Measurements from ENCODE around the gene KLF5. TPM values are rescaled to one million over a fixed set of nuclear protein-coding genes. Genes with fewer than 3 reads are reported as not detected.

KLF5 gene
- total RNA-seq, 1 donor from 2014 or later = 11.3 TPM

DNA sequence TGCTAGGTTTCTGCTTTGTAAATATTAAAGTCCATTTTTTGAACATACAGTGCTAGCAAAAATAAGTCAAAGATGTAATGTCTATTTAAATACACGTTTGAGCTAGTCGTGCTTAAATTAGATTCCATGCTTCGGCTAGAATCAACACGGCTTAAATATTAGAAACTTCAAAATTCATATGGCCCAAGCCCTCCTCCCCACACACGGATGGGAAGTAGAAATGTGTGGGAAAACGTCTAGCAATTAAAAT, 816 bp upstream of the KLF5 start:
- DNase-seq (ENCODE audit: low spot score) = no peak
- intact Hi-C loops (cut with DNase I) = no loop called here

GRCh38 chr13:73058432-73058735, 421 bp upstream of the KLF5 start:
- DNase-seq (ENCODE audit: low spot score) = no peak
- intact Hi-C loops (cut with DNase I) = no loop called here

GRCh38 chr13:73059460-73060250, 850 bp downstream of the KLF5 start:
- intact Hi-C loops (cut with DNase I) = loop anchor here (10.0 kb wide), 1 partner anchor 645 kb away; no protein-coding TSS in a partner anchor
- peak; percentile 87 for DNase-seq (ENCODE audit: low spot score)

DNA sequence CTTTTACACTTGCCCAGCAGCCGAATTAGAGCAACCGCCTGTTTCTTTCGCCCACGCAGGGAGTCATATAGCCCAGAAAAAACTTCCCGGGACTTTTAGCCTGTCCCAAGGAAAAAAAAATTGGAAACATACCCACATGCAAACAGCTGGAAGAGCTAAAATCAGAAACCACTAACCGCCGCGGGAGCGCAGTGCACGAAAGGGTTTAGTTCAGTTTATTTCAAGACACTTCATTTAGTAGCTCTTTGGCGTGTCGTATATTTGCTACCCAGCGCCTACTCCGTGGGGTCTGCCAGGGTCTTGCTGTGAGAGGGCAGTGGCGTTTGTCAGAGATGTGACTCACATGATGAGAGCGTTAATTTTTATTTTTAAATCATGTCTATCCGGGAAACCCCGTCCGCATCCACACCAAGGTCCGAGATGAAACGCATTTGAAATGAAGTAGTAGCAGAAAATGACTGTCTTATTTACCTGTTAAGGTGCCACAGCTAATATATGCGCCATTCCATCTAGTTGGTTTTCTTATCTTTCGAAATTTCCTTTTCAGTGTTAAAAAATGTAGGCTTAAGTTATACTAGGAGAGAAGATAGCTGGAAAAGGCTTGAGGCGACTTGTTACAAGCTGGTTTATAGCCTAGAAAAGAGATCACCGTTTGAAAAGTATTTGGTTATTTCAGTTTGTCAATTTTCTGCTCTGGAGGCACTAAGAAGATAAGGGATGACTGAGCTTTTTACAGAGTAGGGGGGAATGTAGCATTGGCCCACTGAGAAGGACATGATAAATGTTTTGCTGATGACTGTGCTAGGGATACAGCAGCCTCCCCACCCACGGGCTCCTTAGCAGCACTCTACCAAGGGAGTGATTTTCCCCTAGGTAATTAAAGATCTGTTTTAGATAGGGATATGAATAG, 1.7 kb downstream of the KLF5 start:
- DNase-seq (ENCODE audit: low spot score) = no peak

GRCh38 chr13:73061473-73061872, 2.7 kb downstream of the KLF5 start:
- no peak for DNase-seq (ENCODE audit: low spot score)
- intact Hi-C loops (cut with DNase I) = loop anchor here (10.0 kb wide), 1 partner anchor 643 kb away; no protein-coding TSS in a partner anchor

More for the DNA sequence above, 1.7 kb downstream of the KLF5 start:
- intact Hi-C loops (cut with DNase I) = loop anchor here (10.0 kb wide), 1 partner anchor 644 kb away; no protein-coding TSS in a partner anchor

DNA sequence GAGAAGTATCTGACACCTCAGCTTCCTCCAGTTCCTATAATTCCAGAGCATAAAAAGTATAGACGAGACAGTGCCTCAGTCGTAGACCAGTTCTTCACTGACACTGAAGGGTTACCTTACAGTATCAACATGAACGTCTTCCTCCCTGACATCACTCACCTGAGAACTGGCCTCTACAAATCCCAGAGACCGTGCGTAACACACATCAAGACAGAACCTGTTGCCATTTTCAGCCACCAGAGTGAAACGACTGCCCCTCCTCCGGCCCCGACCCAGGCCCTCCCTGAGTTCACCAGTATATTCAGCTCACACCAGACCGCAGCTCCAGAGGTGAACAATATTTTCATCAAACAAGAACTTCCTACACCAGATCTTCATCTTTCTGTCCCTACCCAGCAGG, 3.1 kb downstream of the KLF5 start:
- no peak for DNase-seq (ENCODE audit: low spot score)
- intact Hi-C loops (cut with DNase I) = loop anchor here (10.0 kb wide), 1 partner anchor 643 kb away; no protein-coding TSS in a partner anchor

GRCh38 chr13:73062468-73062867, 3.7 kb downstream of the KLF5 start:
- intact Hi-C loops (cut with DNase I) = loop anchor here (10.0 kb wide), 1 partner anchor 642 kb away; no protein-coding TSS in a partner anchor
- DNase-seq (ENCODE audit: low spot score) = no peak

DNA sequence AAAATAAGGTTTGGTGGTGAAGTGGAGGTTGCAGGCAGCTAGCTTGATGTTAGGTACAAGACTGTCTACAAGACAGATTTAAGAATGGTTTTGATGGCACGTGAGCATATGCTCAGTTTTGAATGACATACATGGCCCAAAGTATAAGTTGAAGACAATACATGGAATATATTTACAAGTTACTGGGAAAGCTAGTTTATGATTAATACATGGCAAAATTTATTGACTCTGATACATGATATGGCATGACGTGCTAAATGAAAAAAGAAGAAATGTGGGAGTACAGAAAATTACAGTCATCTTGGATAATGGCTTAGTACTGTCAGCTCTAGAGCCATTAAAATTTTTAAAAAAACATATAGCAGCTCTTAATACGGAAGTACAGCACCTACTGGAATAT, 4.4 kb downstream of the KLF5 start:
- no peak for DNase-seq (ENCODE audit: low spot score)
- intact Hi-C loops (cut with DNase I) = loop anchor here (10.0 kb wide), 1 partner anchor 642 kb away; no protein-coding TSS in a partner anchor

DNA sequence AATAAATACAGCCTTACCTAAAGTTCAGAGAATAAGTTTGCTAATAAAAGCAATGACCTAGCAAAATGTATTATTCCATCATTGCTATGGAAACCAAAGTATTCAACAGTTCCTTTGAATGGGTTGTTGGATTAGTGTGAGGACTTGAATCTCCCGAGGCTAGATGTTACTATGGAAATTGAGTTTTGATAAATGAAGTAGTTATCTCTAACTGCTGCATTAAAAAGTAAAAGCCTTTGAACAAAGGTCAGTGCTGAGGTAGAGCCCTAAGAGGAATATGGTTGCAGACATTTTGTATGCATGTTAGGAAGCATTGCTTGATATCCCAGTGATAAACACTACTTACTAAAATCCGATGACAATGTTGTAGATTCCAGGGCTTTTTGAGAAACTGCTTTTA, 6.2 kb downstream of the KLF5 start:
- DNase-seq (ENCODE audit: low spot score) = no peak
- intact Hi-C loops (cut with DNase I) = loop anchor here (10.0 kb wide), 1 partner anchor 640 kb away; no protein-coding TSS in a partner anchor

DNA sequence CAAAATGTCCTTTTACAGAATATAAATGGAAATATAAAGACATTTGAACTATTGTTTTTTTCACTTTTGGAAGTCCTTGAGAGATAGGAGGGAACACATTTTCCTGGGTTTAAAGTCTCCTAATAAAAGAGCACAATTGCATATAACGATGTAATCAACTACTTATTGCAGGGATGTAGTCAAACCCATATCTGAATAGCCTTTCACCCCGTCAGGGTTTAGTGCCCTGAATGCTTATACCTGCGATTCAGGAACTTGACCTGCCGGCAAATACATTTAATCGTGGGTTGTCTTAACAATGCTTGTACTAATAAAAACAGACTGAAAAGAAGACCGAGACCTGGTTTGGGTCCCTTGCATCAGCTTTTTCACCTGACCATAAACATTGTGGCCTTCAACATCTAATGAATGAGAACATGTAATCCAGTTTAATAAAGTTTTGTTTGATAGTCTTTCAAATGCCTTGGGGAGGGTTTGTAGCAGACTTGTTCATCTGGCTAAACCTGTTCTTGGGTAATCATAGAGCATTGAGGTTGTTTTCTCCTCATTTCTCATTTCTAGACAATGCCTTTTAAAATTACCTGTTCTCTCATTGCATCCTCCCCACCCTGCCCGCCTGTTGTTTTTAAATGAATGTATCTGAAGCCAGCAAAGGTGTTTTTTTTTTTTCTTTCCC, 7.0 kb downstream of the KLF5 start:
- no peak for DNase-seq (ENCODE audit: low spot score)
- intact Hi-C loops (cut with DNase I) = loop anchor here (10.0 kb wide), 1 partner anchor 639 kb away; no protein-coding TSS in a partner anchor

DNA sequence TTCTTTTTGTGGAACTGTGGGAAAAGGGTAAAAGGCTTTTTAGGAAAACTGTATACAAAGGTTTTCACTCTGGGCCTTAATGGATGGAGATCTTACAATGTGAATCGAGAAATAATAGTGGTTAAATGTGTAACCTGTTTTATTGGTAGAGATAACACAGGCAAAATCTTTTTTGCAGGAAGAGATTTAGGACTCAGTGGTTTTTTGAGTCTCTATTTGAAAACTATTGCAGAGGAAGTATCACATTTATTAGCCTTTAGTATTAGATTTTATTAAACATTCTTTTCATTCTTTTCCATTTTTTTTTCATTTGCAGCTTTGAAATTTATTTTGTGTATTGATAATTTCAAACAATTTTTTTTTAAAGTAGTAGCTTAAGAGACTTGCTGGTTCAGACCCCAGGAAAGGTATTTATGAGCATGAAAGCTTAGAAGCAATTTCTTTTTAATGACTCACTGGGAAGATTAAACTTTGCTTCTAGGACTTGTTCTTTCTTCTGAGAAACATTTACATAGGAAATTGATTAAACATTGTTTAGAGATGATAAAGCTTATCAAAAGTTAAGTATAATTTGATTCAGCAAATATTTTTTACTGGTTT, 10.5 kb downstream of the KLF5 start:
- no peak for DNase-seq (ENCODE audit: low spot score)
- intact Hi-C loops (cut with DNase I) = loop anchor here (10.0 kb wide), 1 partner anchor 635 kb away; no protein-coding TSS in a partner anchor

- intact Hi-C loops (cut with DNase I) = no loop called here
- DNase-seq (ENCODE audit: low spot score) = no peak
Measured at GRCh38 chr13:73070451-73071098, 11.8 kb downstream of the KLF5 start.

DNA sequence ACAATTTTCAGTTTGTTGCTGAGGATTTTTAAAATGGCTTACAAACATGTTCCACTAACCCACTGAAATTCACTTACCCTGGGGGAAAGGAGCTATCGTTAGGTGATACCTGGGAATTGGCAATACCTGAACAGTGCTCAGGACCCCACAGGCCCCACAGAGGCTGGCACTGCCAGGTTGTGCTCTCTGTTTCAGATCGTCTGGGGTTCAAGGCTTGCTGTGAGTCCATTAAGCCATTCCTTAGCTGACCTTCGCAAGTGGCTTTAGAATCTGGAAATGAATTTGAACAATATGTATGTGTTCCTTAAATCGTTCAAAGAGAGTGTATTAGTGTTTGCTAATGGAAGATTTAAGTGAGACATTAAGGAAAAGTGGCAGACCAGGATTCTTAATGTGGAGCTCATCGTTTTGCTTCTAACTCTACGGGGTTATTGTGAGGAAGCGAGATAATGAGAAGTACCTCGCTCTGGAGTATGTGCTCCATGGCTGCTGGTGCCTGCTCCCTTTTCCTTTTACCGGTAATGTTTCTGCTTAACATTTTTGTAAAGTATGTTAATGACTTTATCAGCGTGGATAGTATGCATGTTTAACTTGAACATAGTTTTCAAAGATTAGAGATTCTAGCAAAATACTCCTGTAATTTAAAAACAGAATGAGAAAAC, 13.6 kb downstream of the KLF5 start:
- DNase-seq (ENCODE audit: low spot score) = no peak
- intact Hi-C loops (cut with DNase I) = no loop called here

GRCh38 chr13:73073050-73073449, 14.2 kb downstream of the KLF5 start:
- DNase-seq (ENCODE audit: low spot score) = no peak
- intact Hi-C loops (cut with DNase I) = no loop called here

DNA sequence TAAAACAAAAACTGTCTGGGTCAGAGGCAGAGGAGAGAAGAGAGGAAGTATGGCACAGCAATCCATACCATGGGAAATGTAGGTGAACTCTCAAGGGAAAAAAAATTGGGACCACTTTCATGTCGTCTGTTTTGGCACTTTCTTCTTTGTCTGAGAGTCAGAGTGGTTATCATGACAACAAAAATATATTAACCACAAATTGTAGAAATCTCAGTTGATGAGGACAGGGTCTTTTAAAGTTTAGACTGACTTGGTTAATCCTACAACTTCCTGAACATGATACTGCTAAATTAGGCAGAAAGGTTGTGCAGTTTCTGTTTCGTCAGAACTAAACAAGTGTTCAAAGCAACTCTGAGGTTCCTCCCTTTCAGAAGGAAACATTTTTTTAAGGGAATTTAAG, 15.2 kb downstream of the KLF5 start:
- no peak for DNase-seq (ENCODE audit: low spot score)
- intact Hi-C loops (cut with DNase I) = no loop called here

DNA sequence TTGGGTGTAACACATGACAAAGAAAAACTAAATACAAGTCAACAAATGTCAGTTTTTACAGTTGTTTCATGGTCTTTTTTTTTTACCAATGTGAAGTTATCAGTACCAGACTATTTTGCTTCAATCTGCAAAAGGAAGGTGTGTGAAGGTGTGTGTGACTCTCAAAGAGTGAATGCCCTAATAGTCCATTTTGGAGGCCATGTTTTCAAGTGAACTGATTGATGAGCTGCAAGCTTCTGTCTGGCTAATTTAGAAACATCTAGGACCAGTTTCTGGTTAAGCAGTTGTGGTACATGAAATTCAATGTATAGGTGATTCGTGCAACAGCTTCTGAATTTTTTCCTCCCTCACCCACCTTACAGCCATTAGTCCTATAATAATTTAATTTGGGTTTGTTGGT, 16.1 kb downstream of the KLF5 start:
- intact Hi-C loops (cut with DNase I) = no loop called here
- DNase-seq (ENCODE audit: low spot score) = no peak

DNA sequence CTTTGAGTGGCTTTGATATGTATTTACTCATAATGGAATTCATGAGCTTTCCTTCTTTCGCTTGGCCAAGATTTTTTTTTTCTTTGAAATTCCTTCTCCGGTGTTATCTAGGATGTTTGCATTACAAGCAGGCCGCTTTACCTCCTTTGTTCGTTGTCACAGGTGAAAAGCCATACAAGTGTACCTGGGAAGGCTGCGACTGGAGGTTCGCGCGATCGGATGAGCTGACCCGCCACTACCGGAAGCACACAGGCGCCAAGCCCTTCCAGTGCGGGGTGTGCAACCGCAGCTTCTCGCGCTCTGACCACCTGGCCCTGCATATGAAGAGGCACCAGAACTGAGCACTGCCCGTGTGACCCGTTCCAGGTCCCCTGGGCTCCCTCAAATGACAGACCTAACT, 16.7 kb downstream of the KLF5 start:
- DNase-seq (ENCODE audit: low spot score) = no peak
- intact Hi-C loops (cut with DNase I) = no loop called here

GRCh38 chr13:73075954-73076353, 17.1 kb downstream of the KLF5 start:
- DNase-seq (ENCODE audit: low spot score) = no peak

DNA sequence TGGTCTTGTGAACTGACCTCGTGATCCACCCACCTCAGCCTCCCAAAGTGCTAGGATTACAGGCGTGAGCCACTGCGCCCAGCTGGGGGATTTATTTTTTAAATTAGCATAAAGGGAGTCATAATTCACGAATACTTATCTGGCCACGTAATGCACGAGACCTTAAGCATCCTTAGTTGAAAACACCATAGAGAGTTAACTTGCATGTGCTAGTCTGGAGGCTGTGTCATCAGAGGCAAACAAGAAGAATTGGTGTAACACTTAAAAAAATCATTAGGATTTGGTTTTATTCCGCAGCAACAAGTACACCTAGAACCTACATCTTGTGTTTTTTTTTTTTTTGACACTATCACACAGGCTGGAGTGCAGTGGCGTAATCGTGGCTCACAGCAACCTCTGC, 19.1 kb downstream of the KLF5 start:
- no peak for DNase-seq (ENCODE audit: low spot score)
- intact Hi-C loops (cut with DNase I) = no loop called here

More at GRCh38 chr13:73075954-73076353, 17.1 kb downstream of the KLF5 start:
- intact Hi-C loops (cut with DNase I) = no loop called here

All from cardiac septum (tissue), 1 donor.